HepG2 (cell line): ENCODE results near the gene CMC4.

ENCODE experiments used
- CTCF ChIP-seq: sonication (generic); formaldehyde crosslinking; IDR thresholded peaks from 2 replicates; pipeline ENCODE4 v1.5.0; 2020; ENCODE audit warnings: mild to moderate bottlenecking, missing genetic modification reagents, moderate library complexity
- ESRRA ChIP-seq: sonication (generic); formaldehyde crosslinking; IDR thresholded peaks from 2 replicates; pipeline ENCODE4 v1.5.1; 2020; ENCODE audit warnings: mild to moderate bottlenecking, low read depth, missing genetic modification reagents
- EZH2 ChIP-seq: conservative IDR thresholded peaks from 2 replicates; pipeline ENCODE4 v1.6.1; 2012; ENCODE audit warnings: mild to moderate bottlenecking, low read depth, low read length, moderate library complexity
- HDAC6 ChIP-seq: fragments of 200-600 bp; sonication (generic); IDR thresholded peaks from 2 replicates; pipeline ENCODE4 v1.7.0; 2017; ENCODE audit warnings: mild to moderate bottlenecking, antibody characterized with exemption, low read length, low read depth
- IKZF5 ChIP-seq: IDR thresholded peaks from 2 replicates; pipeline ENCODE4 v1.6.1; 2018; ENCODE audit warnings: missing genetic modification reagents, mild to moderate bottlenecking, missing compliant biosample characterization
- ISX ChIP-seq: sonication (generic); formaldehyde crosslinking; conservative IDR thresholded peaks from 2 replicates; pipeline ENCODE4 v1.5.0; 2020; ENCODE audit warnings: missing genetic modification reagents
- PATZ1 ChIP-seq: sonication (generic); formaldehyde crosslinking; IDR thresholded peaks from 2 replicates; pipeline ENCODE4 v1.4.0; 2020; ENCODE audit warnings: missing genetic modification reagents
- SOX13 ChIP-seq, 3 experiments: fragments of 450-650 bp in 1 of 3; sonication (generic) in 1 of 3; formaldehyde crosslinking in 1 of 3; IDR thresholded peaks in 2 of 3; conservative IDR thresholded peaks in 1 of 3; 2 replicates each; pipeline versions ENCODE4 v1.5.0 to v1.6.1; 2016 to 2020; ENCODE audit warnings: antibody characterized with exemption in 1 of 3, mild to moderate bottlenecking in 1 of 3, missing compliant biosample characterization in 1 of 3, missing genetic modification reagents in 1 of 3, moderate library complexity in 1 of 3
- TFE3 ChIP-seq: IDR thresholded peaks from 2 replicates; pipeline ENCODE4 v1.6.1; 2016
- ZBED4 ChIP-seq: sonication (generic); formaldehyde crosslinking; IDR thresholded peaks from 2 replicates; pipeline ENCODE4 v1.4.0; 2020; ENCODE audit warnings: missing genetic modification reagents, borderline replicate concordance
- ZNF12 ChIP-seq: sonication (generic); formaldehyde crosslinking; IDR thresholded peaks from 2 replicates; pipeline ENCODE4 v1.5.0; 2020; ENCODE audit warnings: missing genetic modification reagents
- ZNF580 ChIP-seq: IDR thresholded peaks from 2 replicates; pipeline ENCODE4 v1.6.1; 2016; ENCODE audit warnings: low read depth, borderline replicate concordance
- ZNF839 ChIP-seq: sonication (generic); formaldehyde crosslinking; IDR thresholded peaks from 2 replicates; pipeline ENCODE4 v1.4.0; 2020; ENCODE audit warnings: missing genetic modification reagents, mild to moderate bottlenecking, borderline replicate concordance

- TF ChIP-seq ZBED4 (CRISPR knock-in tag): no peak
- no peak for TF ChIP-seq ZNF839 (CRISPR knock-in tag)
- peak; percentile 65 for TF ChIP-seq CTCF
- no peak for TF ChIP-seq SOX13 (IDR thresholded peaks at IDR 0.05)
- no peak for TF ChIP-seq SOX13 (CRISPR knock-in tag; conservative IDR thresholded peaks at IDR 0.05 in 1 of 2, IDR thresholded peaks at IDR 0.05 in 1 of 2)
- TF ChIP-seq IKZF5 (CRISPR knock-in tag): no peak
- no peak for TF ChIP-seq PATZ1 (CRISPR knock-in tag)
- no peak for TF ChIP-seq ZNF580 (CRISPR knock-in tag)
- no peak for TF ChIP-seq ISX (CRISPR knock-in tag)
- no peak for TF ChIP-seq TFE3
- TF ChIP-seq EZH2: no peak
- no peak for TF ChIP-seq ZNF12 (CRISPR knock-in tag)
- no peak for TF ChIP-seq ESRRA
- TF ChIP-seq HDAC6: no peak
Measured at GRCh38 chrX:155086202-155086840, 15.4 kb upstream of the CMC4 start.
